HUES64 (cell line): ENCODE measurements around the gene B3GNT7.
"Not testable (repeated sequence)": the region's sequence is repeated elsewhere in the genome, so short reads cannot be mapped to it uniquely, and the experiment has no call there.

Source experiments
- H3K27ac ChIP-seq: 2 replicates; pipeline ENCODE4 v1.7.0; 2013; ENCODE audit warnings: low read depth, low read length, inconsistent platforms
- H3K27me3 ChIP-seq: 2 replicates; pipeline ENCODE4 v1.6.1; 2013; ENCODE audit warnings: mild to moderate bottlenecking, low read length; ENCODE audit not compliant: insufficient read depth
- H3K36me3 ChIP-seq: 2 replicates; pipeline ENCODE4 v1.6.1; 2013; ENCODE audit warnings: mild to moderate bottlenecking, low read length; ENCODE audit not compliant: insufficient read depth
- H3K4me1 ChIP-seq: 2 replicates; pipeline ENCODE4 v1.6.1; 2013; ENCODE audit warnings: mild to moderate bottlenecking, low read length, moderate library complexity; ENCODE audit not compliant: insufficient read depth
- H3K4me3 ChIP-seq: 2 replicates; pipeline ENCODE4 v1.5.1; 2013; ENCODE audit warnings: mild to moderate bottlenecking, low read length, moderate library complexity
- H3K9ac ChIP-seq: 2 replicates; pipeline ENCODE4 v1.6.1; 2013; ENCODE audit warnings: mild to moderate bottlenecking, low read depth, low read length
- H3K9me3 ChIP-seq: 2 replicates; pipeline ENCODE4 v1.6.1; 2013; ENCODE audit warnings: low read depth, low read length; ENCODE audit not compliant: insufficient read depth
- WGBS: fragments of 150-250, 120-280 bp; methylation state at CpG from one replicate; pipeline ENCODE4 v1.1.7; 2013; ENCODE audit warnings: missing lambda C conversion rate; 5-methylcytosine and 5-hydroxymethylcytosine counted together

Gene B3GNT7

GRCh38 chr2:231415029-231415428 lies 19.5 kb downstream of the B3GNT7 start:
- H3K9ac ChIP-seq = no peak overlapping the region

GRCh38 chr2:231418820-231419640 lies 23.5 kb downstream of the B3GNT7 start:
- Histone ChIP-seq H3K9me3 (no peaks in the 10 kb centered on the region), H3K4me1 (peaks cover 6% of the 10 kb centered on the region), H3K9ac (no peak overlapping the region), H3K27me3 (no peaks in the 10 kb centered on the region), H3K4me3 (no peak overlapping the region), H3K27ac (no peak overlapping the region), H3K36me3 (no peaks in the 10 kb centered on the region)
- WGBS = 87% methylated on average over 25 of the region's 26 CpGs

More at GRCh38 chr2:231415029-231415428, 19.5 kb downstream of the B3GNT7 start:
- Histone ChIP-seq H3K27me3 (no peaks in the 10 kb centered on the region; the same call in 1 of the 2 replicates), H3K27ac (no peak overlapping the region), H3K9me3 (no peaks in the 10 kb centered on the region), H3K4me1 (peaks cover 33% of the 10 kb centered on the region), H3K36me3 (no peaks in the 10 kb centered on the region), H3K4me3 (no peak overlapping the region)

DNA sequence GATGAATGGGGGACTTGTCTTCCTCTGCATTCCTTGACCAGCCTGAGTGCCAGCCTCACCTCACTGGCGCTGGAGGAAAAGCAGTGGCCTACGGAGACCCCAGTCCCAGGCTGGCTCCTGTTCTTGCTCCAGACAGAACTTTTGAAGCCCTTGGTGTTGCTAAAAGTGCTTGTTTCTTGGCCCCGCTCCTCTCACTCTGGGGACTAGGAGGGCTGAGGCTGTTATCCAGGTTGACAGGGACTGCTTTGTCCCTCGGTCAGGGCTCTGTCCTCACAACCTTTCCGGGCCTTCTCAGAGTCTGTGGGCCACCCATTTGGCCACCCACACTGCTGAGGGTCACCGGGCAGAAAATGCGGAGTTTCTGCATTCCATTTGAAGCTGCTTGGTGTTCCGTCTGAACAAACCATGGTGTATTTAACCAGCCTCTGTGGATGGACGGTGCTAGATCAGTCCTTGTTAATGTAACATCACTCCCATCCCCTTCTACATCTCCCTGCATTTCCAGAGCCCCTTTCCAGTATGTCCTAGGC lies 25.6 kb downstream of the B3GNT7 start:
- H3K4me1 ChIP-seq = peaks cover 6% of the 10 kb centered on the region
- no peak overlapping the region for H3K4me3 ChIP-seq
- H3K9ac ChIP-seq = no peak overlapping the region
- no peaks in the 10 kb centered on the region for H3K9me3 ChIP-seq
- no peak overlapping the region for H3K27ac ChIP-seq
- no peaks in the 10 kb centered on the region for H3K27me3 ChIP-seq
- WGBS = 88% methylated on average over 9 of the region's 9 CpGs
- H3K36me3 ChIP-seq = no peaks in the 10 kb centered on the region

- no peak overlapping the region for H3K4me3 ChIP-seq
- H3K27ac ChIP-seq = no peak overlapping the region
- no peaks in the 10 kb centered on the region for H3K36me3 ChIP-seq
- no peaks in the 10 kb centered on the region for H3K9me3 ChIP-seq
- peaks cover 6% of the 10 kb centered on the region for H3K4me1 ChIP-seq
- no peaks in the 10 kb centered on the region for H3K27me3 ChIP-seq
- no peak overlapping the region for H3K9ac ChIP-seq
- WGBS = 96% methylated on average over 2 of the region's 2 CpGs
Observed at GRCh38 chr2:231422056-231422455, 26.5 kb downstream of the B3GNT7 start.

- no peaks in the 10 kb centered on the region for H3K27me3 ChIP-seq
- H3K27ac ChIP-seq = no peak overlapping the region
- H3K9ac ChIP-seq = no peak overlapping the region
- H3K4me3 ChIP-seq = no peak overlapping the region
- no peaks in the 10 kb centered on the region for H3K36me3 ChIP-seq
- WGBS = 95% methylated on average over 10 of the region's 10 CpGs
- H3K9me3 ChIP-seq = no peaks in the 10 kb centered on the region
- peaks cover 6% of the 10 kb centered on the region for H3K4me1 ChIP-seq
Observed at GRCh38 chr2:231423176-231423575, 27.7 kb downstream of the B3GNT7 start.

GRCh38 chr2:231425291-231425810 lies 29.8 kb downstream of the B3GNT7 start:
- WGBS = 66% methylated on average over 8 of the region's 8 CpGs
- no peaks in the 10 kb centered on the region for H3K27me3 ChIP-seq
- H3K9me3 ChIP-seq = no peaks in the 10 kb centered on the region
- no peak overlapping the region for H3K4me3 ChIP-seq
- H3K27ac ChIP-seq = no peak overlapping the region
- no peaks in the 10 kb centered on the region for H3K36me3 ChIP-seq
- peaks cover 6% of the 10 kb centered on the region for H3K4me1 ChIP-seq
- no peak overlapping the region for H3K9ac ChIP-seq

GRCh38 chr2:231425811-231426703 lies 30.5 kb downstream of the B3GNT7 start:
- H3K4me1 ChIP-seq = peaks cover 6% of the 10 kb centered on the region
- H3K9ac ChIP-seq = no peak overlapping the region
- WGBS = 56% methylated on average over 21 of the region's 21 CpGs
- H3K4me3 ChIP-seq = no peak overlapping the region
- H3K9me3 ChIP-seq = peaks cover 3% of the 10 kb centered on the region; the same call in 1 of the 2 replicates
- no peaks in the 10 kb centered on the region for H3K27me3 ChIP-seq
- no peak overlapping the region for H3K27ac ChIP-seq
- no peaks in the 10 kb centered on the region for H3K36me3 ChIP-seq

- Histone ChIP-seq H3K27me3 (no peaks in the 10 kb centered on the region), H3K4me1 (peaks cover 6% of the 10 kb centered on the region), H3K9me3 (peaks cover 10% of the 10 kb centered on the region; the same call in 1 of the 2 replicates), H3K27ac (no peak overlapping the region), H3K4me3 (no peak overlapping the region), H3K36me3 (no peaks in the 10 kb centered on the region), H3K9ac (no peak overlapping the region)
- 92% methylated on average over 3 of the region's 3 CpGs for WGBS
Observed at GRCh38 chr2:231427116-231427515, 31.6 kb downstream of the B3GNT7 start.

GRCh38 chr2:231429152-231429551 lies 33.6 kb downstream of the B3GNT7 start:
- H3K27ac ChIP-seq = no peak overlapping the region
- H3K9ac ChIP-seq = no peak overlapping the region
- H3K4me3 ChIP-seq = no peak overlapping the region
- H3K27me3 ChIP-seq = no peaks in the 10 kb centered on the region
- peaks cover 6% of the 10 kb centered on the region; the same call in 1 of the 2 replicates for H3K4me1 ChIP-seq
- H3K9me3 ChIP-seq = peaks cover 12% of the 10 kb centered on the region; the same call in 1 of the 2 replicates
- WGBS = 38% methylated on average over 6 of the region's 6 CpGs
- H3K36me3 ChIP-seq = no peaks in the 10 kb centered on the region

DNA sequence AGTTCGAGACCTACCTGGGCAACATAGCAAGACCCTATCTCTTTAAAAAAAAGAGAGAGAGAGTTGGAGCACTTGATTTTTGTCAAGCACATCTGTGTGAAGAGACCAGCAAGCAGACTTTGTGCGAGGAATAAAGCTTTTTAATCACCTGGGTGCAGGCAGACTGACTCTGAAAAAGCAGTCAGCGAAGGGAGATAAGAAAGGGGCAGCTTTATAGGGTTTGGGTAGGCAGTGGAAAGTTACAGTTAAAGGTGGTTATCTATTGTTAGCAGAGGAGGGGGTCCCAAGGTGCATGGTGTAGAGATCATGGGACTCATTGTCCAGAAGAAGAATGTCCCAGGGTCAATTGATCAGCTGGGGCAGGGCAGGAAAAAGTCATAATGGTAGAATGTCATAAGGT lies 34.4 kb downstream of the B3GNT7 start:
- Histone ChIP-seq H3K4me1 (peaks cover 6% of the 10 kb centered on the region; the same call in 1 of the 2 replicates), H3K9me3 (peaks cover 12% of the 10 kb centered on the region; the same call in 1 of the 2 replicates)
- 97% methylated on average over 3 of the region's 3 CpGs for WGBS

DNA sequence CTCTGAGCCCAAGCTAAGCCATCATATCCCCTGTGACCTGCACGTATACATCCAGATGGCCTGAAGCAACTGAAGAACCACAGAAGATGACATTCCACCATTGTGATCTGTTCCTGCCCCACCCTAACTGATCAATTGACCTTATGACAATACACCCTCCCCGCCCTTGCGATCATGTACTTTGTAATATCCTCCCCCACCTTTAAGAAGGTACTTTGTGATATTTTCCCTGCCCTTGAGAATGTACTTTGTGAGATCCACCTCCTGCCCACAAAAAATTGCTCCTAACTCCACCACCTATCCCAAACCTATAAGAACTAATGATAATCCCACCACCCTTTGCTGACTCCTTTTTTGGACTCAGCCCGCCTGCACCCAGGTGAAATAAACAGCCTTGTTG lies 34.9 kb downstream of the B3GNT7 start:
- not testable (repeated sequence) for H3K27me3 ChIP-seq, H3K27ac ChIP-seq, H3K9ac ChIP-seq, H3K36me3 ChIP-seq, H3K4me3 ChIP-seq, H3K4me1 ChIP-seq
- 95% methylated on average over 4 of the region's 4 CpGs for WGBS
- peaks cover 12% of the 10 kb centered on the region; the same call in 1 of the 2 replicates for H3K9me3 ChIP-seq

More for the DNA sequence above, 34.4 kb downstream of the B3GNT7 start:
- H3K27me3 ChIP-seq = no peaks in the 10 kb centered on the region
- no peaks in the 10 kb centered on the region for H3K36me3 ChIP-seq
- H3K27ac ChIP-seq = no peak overlapping the region
- H3K4me3 ChIP-seq = no peak overlapping the region
- H3K9ac ChIP-seq = no peak overlapping the region
